ENCODE measurements around the gene SOX14.

Gene SOX14

DNA sequence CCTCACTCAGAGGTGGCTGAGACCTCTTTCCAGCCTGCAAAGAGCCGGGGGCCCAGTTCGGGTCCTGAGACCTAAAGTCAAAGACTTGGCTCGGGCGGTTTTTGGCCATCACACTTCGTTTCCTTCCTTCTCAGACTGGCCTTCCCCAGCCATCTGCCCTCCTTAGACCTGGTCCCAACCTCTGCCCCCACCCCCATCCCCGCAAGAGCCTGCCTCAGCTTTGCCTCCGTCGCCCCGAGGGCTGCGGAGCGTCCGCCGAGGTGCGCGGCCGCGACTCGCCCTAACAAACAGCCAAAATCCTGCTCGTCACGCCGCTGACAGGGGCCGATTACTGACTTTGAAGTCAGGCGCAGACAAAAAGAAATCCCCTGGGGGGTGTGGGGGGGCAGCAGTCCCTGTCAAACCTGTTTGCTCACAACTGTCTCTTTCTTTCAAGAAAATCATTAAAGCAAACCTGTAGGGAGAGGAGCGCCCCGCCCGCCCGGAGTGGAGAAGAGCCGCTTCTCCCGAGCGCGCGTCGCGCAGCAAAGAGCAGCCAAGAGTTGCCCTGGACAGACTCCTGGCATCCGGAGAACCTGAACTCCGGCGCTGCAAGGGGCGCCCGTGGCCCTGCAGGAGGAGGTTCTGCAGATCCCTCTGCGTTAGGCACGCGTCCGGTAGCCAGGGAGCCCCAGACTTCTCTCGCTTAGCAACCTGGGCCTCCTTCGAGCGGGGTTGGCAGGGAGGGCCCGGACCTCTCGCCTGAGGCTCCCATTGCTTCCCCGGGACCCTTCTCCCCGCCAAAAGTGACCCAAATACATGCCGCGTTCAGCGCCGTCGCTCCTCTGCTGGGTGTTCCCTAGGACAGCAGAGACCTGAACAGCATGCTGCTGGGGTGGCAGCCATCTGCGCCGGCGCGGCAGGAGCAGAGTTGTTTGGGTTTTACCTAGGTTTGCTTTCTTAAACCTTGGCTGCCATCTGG is 4.5 kb downstream of the SOX14 start:
- no peak for DNase-seq (ENCODE audit: low read depth in 2 of 2)

DNA sequence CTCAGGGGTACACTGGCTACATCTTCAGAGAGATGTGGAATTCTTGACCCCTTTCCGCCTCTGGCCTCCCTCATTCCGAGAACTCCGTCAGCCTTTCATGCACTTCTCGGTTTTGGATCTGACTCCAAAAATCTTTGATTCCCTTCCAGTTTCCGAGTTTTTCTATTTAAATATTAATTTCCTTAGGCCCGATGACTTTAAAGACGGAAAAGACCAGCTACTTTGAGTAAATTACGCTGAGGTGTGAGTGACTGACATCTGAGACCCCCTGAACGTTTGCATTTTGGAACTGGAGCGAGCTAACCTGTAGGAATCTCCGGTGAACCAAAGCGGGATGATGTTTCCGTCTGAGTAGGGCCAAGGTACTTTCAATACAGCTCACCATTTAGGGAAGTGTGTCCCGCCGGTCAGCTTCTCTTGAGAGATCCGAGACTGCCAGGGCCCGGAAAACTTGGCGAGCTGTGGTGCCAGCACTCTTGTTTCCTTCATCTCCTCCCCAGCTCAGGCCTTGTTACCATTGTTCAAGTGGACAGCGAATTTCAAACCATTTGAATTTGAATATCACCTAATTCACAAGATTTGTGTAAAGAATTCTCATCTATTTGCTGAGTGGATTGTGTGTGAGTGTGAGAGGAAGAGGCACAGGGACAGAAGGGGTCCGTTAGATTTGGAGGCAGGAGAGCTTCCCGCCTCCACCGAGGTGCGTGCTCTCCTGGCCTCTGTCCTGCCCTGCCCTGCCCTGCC is 5.4 kb downstream of the SOX14 start:
- DNase-seq (ENCODE audit: low read depth in 2 of 2), result no peak

DNA sequence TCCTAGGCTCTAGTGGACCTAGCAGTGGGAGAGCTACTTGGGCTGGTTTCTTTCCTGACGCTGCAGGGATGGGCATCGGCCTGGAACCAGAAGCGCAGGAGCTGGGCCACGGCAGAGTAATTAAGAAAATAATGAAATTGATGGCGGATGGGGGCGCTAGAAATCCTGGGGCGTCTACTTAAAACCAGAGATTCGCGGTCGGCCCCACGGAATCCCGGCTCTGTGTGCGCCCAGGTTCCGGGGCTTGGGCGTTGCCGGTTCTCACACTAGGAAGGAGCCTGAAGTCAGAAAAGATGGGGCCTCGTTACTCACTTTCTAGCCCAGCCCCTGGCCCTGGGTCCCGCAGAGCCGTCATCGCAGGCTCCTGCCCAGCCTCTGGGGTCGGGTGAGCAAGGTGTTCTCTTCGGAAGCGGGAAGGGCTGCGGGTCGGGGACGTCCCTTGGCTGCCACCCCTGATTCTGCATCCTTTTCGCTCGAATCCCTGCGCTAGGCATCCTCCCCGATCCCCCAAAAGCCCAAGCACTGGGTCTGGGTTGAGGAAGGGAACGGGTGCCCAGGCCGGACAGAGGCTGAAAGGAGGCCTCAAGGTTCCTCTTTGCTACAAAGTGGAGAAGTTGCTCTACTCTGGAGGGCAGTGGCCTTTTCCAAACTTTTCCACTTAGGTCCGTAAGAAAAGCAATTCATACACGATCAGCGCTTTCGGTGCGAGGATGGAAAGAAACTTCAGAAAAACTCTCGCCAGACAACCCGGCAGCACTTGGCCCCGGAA is 6.1 kb downstream of the SOX14 start:
- DNase-seq (ENCODE audit: low read depth in 2 of 2), result no peak

DNA sequence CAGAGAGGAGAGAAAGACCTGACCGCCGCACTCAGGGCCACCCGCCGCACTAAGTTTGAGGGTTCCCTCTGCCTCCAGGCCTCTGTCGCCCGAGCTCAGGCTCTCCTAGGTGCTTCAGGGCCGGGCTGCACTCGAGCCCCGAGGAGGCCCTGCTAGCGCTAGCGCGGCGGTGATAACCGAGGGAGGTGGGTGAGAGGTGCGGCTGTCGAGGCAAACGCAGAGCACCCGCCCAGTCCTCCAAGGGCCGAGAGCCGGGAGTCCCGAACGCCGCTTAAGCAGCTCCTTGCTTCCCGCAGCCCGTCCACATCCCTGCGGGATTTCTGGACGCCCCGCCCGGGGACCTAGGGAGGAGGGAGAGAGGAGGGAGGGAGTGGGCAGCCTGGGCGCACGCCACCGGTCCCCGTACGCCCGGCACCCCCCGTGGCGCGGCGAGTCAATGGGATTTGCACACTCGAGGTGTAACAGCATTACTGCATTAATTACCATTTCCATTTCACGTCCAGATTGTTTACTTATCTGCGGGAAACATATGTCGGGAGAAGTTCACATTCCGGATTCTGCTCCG is 6.8 kb downstream of the SOX14 start:
- DNase-seq (ENCODE audit: low read depth in 2 of 2), result no peak

DNA sequence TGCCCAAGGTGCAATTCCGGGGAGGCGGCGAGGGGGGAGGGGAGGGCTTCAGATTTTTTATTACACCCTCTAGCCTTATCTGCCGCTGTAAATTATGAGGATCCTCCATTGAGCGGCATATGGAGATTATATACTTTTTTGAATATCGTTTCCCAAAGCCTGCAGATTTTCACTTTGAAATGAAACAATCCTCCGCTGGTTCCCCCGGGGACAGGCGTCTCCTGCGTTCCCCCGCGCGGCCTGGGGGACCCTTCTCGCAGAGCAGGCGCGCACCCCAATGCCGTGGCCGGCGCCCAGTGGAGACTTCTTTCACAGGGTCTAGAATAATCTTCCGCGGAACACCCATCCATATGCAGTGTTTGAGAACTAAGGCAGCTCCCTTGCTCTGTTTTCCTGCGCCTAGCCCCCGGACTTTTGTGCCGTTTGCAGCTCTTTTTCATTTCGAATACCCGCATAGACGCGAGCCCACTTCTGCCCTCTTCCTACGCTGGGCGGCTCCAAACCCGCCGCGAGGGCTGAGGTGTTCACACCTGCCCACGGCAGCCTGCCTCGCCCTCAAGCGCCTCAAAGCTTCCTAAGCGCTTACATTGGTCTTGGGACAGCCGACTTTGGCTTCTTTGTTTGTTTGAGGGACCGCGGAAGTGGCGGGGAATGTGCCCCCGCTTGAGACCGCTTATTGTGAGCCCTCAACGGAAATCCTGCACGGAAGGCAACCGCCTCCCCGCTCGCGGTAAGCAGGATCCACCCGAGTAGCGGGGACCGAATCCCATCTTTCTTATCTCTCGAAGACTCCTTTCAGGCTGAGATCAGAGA is 7.5 kb downstream of the SOX14 start:
- no peak for DNase-seq (ENCODE audit: low read depth in 2 of 2)

DNA sequence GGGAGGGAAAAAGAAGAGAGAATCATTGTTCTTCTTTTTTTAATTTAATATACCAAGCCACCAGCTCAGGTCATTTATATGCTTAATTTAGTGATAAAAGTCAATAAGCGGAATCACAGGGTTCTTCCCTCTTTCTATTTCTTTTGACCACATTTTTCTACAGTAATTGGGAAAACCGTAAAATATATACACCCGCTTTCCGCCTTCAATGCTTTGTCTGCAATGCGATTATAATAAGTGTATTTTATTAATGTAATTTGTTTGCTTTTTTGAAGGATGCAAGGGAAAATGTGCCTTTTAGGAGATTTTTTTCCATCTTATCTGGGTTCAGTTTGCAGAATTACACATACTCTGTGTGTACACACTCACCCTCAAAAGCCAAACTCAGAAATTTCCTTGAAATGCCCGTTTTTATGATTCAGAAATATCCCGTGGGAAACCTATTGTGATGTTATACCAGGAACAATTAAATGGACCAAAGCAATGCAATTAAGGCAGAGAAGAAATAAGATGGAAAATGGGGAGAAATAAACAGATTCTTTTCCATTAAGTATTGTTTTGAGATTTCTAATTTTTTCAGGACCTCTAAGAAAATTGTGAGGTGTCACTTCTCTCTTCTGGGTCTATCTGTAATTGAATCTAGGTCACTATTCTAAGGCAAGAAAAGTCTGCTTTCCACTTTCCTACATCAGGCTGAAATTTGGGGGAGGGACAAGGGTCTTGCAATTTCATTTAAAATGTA is 8.3 kb downstream of the SOX14 start:
- no peak for DNase-seq (ENCODE audit: low read depth in 2 of 2)

DNA sequence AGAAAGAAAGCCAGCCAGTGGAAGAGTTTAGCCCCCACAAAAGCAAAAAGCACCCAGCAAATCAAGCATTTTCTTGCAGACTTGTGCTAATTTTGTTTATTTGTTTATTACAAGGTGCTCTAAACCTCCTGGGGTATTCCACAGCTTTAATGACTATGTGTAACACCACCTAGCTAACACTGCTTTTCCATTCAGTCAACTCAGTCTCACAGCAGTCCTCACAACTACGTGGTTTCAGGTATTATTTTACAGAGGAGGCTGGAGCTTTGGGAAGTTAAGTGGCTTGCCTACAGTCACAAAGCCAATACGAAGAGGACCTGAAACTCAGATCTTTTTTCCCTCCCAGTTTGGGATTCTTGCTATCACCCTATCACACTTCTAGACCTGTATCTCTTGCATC is 14.8 kb downstream of the SOX14 start:
- no peak for DNase-seq (ENCODE audit: low read depth in 2 of 2)

DNA sequence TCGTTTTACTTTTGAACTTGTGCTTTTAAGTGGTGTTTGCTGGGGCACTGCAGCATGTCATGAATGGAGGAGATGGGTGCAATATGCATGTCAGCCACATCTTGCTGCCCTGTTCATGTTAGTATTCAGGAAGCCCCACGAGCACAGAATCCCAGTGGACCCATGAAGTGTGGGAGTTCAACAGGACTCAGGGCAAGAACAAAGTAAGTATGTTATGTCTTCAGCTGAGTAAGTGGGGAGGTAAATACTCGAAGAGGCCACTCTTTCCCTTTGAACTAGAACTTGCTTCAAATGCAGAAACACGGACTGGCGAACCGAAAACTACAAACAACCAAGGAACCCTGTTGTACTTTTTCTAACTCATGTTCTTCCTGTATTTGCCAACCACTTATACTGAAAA is 23.4 kb downstream of the SOX14 start:
- no peak for DNase-seq (ENCODE audit: low read depth in 2 of 2)

DNA sequence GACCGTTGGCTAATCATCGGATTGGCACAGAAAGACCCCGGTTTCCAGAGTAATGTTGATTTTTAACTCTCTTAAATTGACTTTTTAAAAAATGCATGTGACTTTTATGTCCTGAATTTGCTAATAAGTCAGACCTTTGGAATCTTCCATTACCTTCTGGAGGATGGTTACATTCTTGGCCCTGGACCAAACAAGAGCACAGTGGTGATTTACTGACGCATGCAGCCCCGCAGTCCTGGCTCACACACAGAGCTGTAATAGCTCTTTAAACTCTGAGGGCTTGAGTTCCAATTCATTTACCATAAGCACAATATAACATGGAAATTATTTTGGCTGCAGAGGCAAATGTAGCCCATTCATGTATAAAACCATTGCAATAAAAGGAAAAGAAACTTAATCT is 25.1 kb downstream of the SOX14 start:
- no peak for DNase-seq (ENCODE audit: low read depth in 2 of 2)

DNA sequence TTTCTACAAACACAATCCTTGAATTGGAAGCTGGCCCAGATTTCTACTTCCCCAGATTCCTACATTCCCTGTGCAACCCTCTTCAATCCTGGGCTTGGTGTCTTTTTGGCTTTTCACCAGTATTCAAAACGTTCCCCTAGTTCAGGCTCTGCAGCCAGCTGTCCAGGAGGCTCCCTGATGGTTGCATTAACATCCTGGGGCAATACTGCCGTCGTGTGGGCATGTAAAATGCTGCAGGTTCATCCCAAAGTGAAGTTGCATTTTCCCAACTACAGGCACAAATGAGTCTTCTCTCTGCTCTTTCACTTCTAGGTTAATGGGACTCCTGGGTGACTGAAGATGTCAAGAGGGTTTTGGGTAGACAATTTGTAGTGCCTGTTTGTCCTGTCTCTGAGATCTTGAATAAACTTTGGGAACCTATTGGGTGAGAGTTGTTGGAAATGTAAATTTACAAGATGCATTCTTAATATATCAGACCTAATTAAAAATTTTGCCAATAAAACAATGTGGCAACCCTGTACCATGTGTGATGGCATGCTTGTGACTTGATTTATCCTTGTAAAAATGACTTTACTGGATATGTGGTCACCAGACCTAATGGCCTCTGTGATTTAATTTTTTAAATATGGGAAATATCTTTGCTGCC is 28.6 kb downstream of the SOX14 start:
- no peak for DNase-seq (ENCODE audit: low read depth in 2 of 2)

DNA sequence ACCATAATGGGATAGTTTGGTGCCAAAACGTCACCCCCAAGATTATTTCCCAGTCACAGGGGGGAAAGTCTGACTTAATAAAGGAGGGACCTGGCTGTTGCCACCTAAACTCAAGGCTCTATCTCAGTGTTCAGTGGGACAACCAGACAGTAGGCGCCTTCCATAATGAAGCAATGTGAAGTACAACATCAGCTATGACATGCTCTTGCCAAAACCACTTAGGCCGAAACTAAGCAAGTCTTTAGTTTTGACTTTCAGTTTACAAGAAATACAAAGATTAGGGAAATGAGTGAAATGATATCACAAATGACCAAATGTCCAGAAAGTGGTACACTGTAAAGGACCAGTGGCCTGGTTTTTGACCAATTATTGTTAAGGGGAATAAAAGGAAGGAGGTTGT is 32.9 kb downstream of the SOX14 start:
- no peak for DNase-seq (ENCODE audit: low read depth in 2 of 2)

DNA sequence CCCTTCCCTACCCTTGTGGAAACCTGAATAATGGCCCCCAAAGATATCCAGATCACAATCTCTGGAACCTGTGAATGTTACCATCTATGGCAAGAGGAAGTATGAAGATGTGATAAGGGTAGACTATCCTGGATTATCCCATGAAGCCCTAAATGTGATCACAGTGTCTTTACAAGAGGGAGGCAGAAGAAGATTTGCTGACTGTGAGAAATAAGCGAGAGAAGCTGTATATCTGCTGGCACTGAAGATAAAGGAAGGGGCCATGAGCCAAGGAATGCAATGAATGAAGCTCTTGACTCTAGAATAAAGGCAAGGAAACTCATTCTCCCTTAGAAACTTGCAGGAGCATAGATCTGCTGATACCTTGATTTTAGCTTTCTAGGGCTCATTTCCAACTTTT is 39.1 kb downstream of the SOX14 start:
- DNase-seq (ENCODE audit: low read depth in 2 of 2), result no peak

DNA sequence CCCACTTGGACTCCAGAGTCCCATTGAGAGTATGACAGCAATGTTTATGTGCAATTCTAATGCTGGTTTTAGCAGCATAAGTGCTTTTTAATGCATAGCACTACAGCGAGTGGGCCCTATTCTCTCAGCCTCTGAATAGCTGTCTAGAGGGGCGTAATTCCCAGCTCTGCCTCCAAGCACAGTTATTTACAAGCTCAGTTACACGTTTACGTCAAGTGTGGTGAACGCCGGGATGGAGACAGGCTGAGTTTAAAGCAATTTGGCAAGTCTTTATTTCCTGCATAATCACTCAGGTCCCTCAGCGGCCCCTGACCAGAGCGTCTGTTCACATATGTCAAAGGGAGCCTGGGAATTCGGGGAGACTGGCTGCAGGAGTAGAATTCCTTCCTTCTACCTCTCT is 43.9 kb downstream of the SOX14 start:
- no peak for DNase-seq (ENCODE audit: low read depth in 2 of 2)

DNA sequence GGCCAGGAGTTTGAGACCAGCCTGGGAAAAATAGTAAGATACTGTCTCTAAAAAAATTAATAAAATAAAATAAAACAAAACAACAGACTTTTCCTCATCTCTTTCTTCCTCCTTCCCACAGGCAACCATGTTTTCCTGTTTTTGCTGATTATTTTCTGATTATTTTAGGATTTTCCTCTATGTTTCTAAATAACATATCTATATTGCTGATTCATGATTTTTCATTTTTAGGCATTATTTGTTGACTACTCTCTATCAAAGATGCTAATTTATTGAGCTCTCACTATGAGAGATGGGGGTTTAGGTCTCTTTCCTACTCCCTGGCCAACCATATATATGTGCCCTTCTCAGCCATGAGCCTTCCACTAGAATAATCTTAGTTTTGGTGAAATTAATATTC is 45.4 kb downstream of the SOX14 start:
- no peak for DNase-seq (ENCODE audit: low read depth in 2 of 2)

DNA sequence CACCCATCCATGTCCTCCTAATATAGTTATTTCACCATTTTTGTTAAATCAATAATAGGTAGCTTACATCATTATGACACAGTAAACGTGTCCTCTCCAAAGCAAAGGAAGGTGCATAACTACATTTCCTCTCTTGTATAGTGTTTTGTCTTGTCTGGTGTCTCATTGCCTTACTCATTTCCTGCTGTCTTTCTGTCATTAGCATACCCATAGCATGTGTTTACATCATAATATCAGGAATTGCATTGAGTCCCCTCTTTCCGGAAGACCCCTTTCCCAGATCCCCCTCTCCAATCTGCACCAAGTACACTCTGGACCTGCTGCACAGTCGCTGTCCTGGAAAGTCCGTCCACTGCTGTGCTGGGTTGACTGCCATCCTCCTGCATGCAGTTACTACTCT is 47.9 kb downstream of the SOX14 start:
- DNase-seq (ENCODE audit: low read depth in 2 of 2), result no peak

DNA sequence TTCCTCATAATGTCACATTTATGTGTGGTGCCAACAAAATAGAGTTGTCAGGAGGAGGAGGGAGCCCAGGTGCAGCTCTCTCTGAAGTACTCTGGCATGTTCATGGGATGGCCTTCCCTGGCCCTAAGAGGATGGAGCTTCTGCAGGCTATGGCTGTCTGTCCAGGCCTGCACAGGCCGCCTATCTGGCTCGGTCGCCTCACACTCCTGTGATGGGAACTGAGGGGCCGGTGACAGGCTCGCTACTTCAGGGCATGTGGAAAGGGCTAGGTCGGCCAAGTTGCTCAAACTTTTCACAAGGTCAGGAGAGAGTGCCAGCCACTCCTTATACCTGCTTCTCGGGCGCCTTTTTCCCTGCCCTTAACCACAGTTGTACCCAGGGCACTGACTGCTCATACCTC is 51.1 kb downstream of the SOX14 start:
- DNase-seq (ENCODE audit: low read depth in 2 of 2), result no peak
